Neural cell (in vitro differentiated cells): ENCODE results near the gene IL1RAPL2.

Experiments used
- MXI1 ChIP-seq: fragments of 450-650 bp; conservative IDR thresholded peaks from 2 replicates; pipeline ENCODE4 v1.6.1; 2014; ENCODE audit warnings: antibody characterized with exemption, mild to moderate bottlenecking; ENCODE audit not compliant: poor library complexity, severe bottlenecking
- POLR2AphosphoS5 ChIP-seq: IDR thresholded peaks from 2 replicates; pipeline ENCODE4 v1.6.1; 2012
- REST ChIP-seq: IDR thresholded peaks from 2 replicates; pipeline ENCODE4 v1.6.1; 2012; ENCODE audit warnings: borderline replicate concordance

- TF ChIP-seq REST: no peak
- no peak for TF ChIP-seq MXI1
- TF ChIP-seq POLR2AphosphoS5: no peak
Measured at GRCh38 chrX:105696870-105697269, 1130.9 kb downstream of the IL1RAPL2 start.
